ENCODE results near the gene LOX. TPM values are rescaled to one million over a fixed set of nuclear protein-coding genes. Genes with fewer than 3 reads are reported as not detected.

Gene LOX
- total and polyA plus RNA-seq, 2 experiments from 2014 or later, result 1.5 to 1.8 TPM

Other genes starting within 250 kb of the LOX start
- not detected in 2 replicates for gene FTMT, start 226.4 kb downstream of the LOX start, total RNA-seq (2014; rRNA removed; shearing (Covaris generic))
- not detected in 2 replicates for gene FTMT, start 226.4 kb downstream of the LOX start, polyA plus RNA-seq (2016; fragmentation: Nextera tagmentation; extraction: Ambion mirVana)
- 28.5 and 34.5 TPM in 2 replicates for gene SRFBP1, start 116.3 kb downstream of the LOX start, total RNA-seq (2014; rRNA removed; shearing (Covaris generic))
- 26.6 and 34.5 TPM in 2 replicates for gene SRFBP1, start 116.3 kb downstream of the LOX start, polyA plus RNA-seq (2016; fragmentation: Nextera tagmentation; extraction: Ambion mirVana)
- 0.59 TPM in 1 of 2 replicates, not detected in the other for gene ZNF474, start 51.3 kb upstream of the LOX start, total RNA-seq (2014; rRNA removed; shearing (Covaris generic))
- not detected in 2 replicates for gene ZNF474, start 51.3 kb upstream of the LOX start, polyA plus RNA-seq (2016; fragmentation: Nextera tagmentation; extraction: Ambion mirVana)
- gene SNCAIP, start 234.0 kb upstream of the LOX start, total RNA-seq (2014; rRNA removed; shearing (Covaris generic)), result 8.0 and 11.9 TPM in 2 replicates
- gene SNCAIP, start 234.0 kb upstream of the LOX start, polyA plus RNA-seq (2016; fragmentation: Nextera tagmentation; extraction: Ambion mirVana), result 5.6 and 6.1 TPM in 2 replicates

Data from GM23338 (cell line).